ENCODE measurements around the gene GDI2. TPM values are rescaled to one million over a fixed set of nuclear protein-coding genes. Genes with fewer than 3 reads are reported as not detected.
A peak's percentile ranks its signal among the peaks of the same experiment; 100 is the strongest.
"Not testable (repeated sequence)": the region's sequence is repeated elsewhere in the genome, so short reads cannot be mapped to it uniquely, and the experiment has no call there.

The GDI2 gene
- total RNA-seq, 1 donor from 2014 or later = 229 TPM

GRCh38 chr10:5788969-5789368, 24.3 kb downstream of the GDI2 start:
- peaks cover 2% of the 10 kb centered on the region for H3K9me3 Mint-ChIP-seq (ENCODE audit: unreplicated experiment)
- peaks cover 58% of the 10 kb centered on the region for H3K36me3 Mint-ChIP-seq (ENCODE audit: unreplicated experiment)
- no peak for DNase-seq (ENCODE audit: extremely low spot score, unreplicated experiment)
- no peak for TF ChIP-seq CTCF (IDR thresholded peaks at IDR 0.05)
- peaks cover 16% of the 10 kb centered on the region for H3K4me1 Mint-ChIP-seq (ENCODE audit: unreplicated experiment)
- H3K27me3 Mint-ChIP-seq (ENCODE audit: unreplicated experiment) = no peaks in the 10 kb centered on the region
- H3K27ac Mint-ChIP-seq (ENCODE audit: unreplicated experiment) = no peak overlapping the region
- H3K4me3 Mint-ChIP-seq (ENCODE audit: unreplicated experiment) = no peak overlapping the region

- Mint-ChIP-seq H3K4me3 (ENCODE audit: unreplicated experiment) (no peak overlapping the region), H3K27ac (ENCODE audit: unreplicated experiment) (no peak overlapping the region), H3K4me1 (ENCODE audit: unreplicated experiment) (peaks cover 23% of the 10 kb centered on the region), H3K9me3 (ENCODE audit: unreplicated experiment) (peaks cover 9% of the 10 kb centered on the region), H3K36me3 (ENCODE audit: unreplicated experiment) (peaks cover 64% of the 10 kb centered on the region), H3K27me3 (ENCODE audit: unreplicated experiment) (no peaks in the 10 kb centered on the region)
- no peak for TF ChIP-seq CTCF (IDR thresholded peaks at IDR 0.05)
- no peak for DNase-seq (ENCODE audit: extremely low spot score, unreplicated experiment)
These were observed 29.9 kb downstream of the GDI2 start for GRCh38 chr10:5783300-5783699.

- H3K36me3 Mint-ChIP-seq (ENCODE audit: unreplicated experiment) = peaks cover 60% of the 10 kb centered on the region
- H3K4me1 Mint-ChIP-seq (ENCODE audit: unreplicated experiment) = peaks cover 15% of the 10 kb centered on the region
- peaks cover 9% of the 10 kb centered on the region for H3K9me3 Mint-ChIP-seq (ENCODE audit: unreplicated experiment)
- no peak for DNase-seq (ENCODE audit: extremely low spot score, unreplicated experiment)
- H3K27ac Mint-ChIP-seq (ENCODE audit: unreplicated experiment) = peak overlapping the region; percentile 25
- no peak overlapping the region for H3K4me3 Mint-ChIP-seq (ENCODE audit: unreplicated experiment)
- H3K27me3 Mint-ChIP-seq (ENCODE audit: unreplicated experiment) = no peaks in the 10 kb centered on the region
- TF ChIP-seq CTCF (IDR thresholded peaks at IDR 0.05) = no peak
These were observed 31.1 kb downstream of the GDI2 start for GRCh38 chr10:5782174-5782573.

GRCh38 chr10:5779730-5780129, 33.5 kb downstream of the GDI2 start:
- H3K36me3 Mint-ChIP-seq (ENCODE audit: unreplicated experiment) = peaks cover 46% of the 10 kb centered on the region
- no peak overlapping the region for H3K27ac Mint-ChIP-seq (ENCODE audit: unreplicated experiment)
- no peaks in the 10 kb centered on the region for H3K27me3 Mint-ChIP-seq (ENCODE audit: unreplicated experiment)
- H3K4me3 Mint-ChIP-seq (ENCODE audit: unreplicated experiment) = no peak overlapping the region
- H3K4me1 Mint-ChIP-seq (ENCODE audit: unreplicated experiment) = peaks cover 20% of the 10 kb centered on the region
- TF ChIP-seq CTCF (IDR thresholded peaks at IDR 0.05) = no peak
- DNase-seq (ENCODE audit: extremely low spot score, unreplicated experiment) = no peak
- peaks cover 9% of the 10 kb centered on the region for H3K9me3 Mint-ChIP-seq (ENCODE audit: unreplicated experiment)

GRCh38 chr10:5777758-5778157, 35.5 kb downstream of the GDI2 start:
- H3K27ac Mint-ChIP-seq (ENCODE audit: unreplicated experiment); H3K9me3 Mint-ChIP-seq (ENCODE audit: unreplicated experiment); H3K27me3 Mint-ChIP-seq (ENCODE audit: unreplicated experiment); H3K4me3 Mint-ChIP-seq (ENCODE audit: unreplicated experiment); DNase-seq (ENCODE audit: extremely low spot score, unreplicated experiment): not testable (repeated sequence)
- Mint-ChIP-seq H3K4me1 (ENCODE audit: unreplicated experiment) (peaks cover 20% of the 10 kb centered on the region), H3K36me3 (ENCODE audit: unreplicated experiment) (peaks cover 41% of the 10 kb centered on the region)

- Mint-ChIP-seq H3K27ac (ENCODE audit: unreplicated experiment) (no peak overlapping the region), H3K36me3 (ENCODE audit: unreplicated experiment) (peaks cover 34% of the 10 kb centered on the region), H3K4me1 (ENCODE audit: unreplicated experiment) (peaks cover 20% of the 10 kb centered on the region), H3K4me3 (ENCODE audit: unreplicated experiment) (no peak overlapping the region), H3K27me3 (ENCODE audit: unreplicated experiment) (no peaks in the 10 kb centered on the region), H3K9me3 (ENCODE audit: unreplicated experiment) (no peaks in the 10 kb centered on the region)
- no peak for TF ChIP-seq CTCF (IDR thresholded peaks at IDR 0.05)
- no peak for DNase-seq (ENCODE audit: extremely low spot score, unreplicated experiment)
These were observed 36.4 kb downstream of the GDI2 start for GRCh38 chr10:5776881-5777197.
